ENCODE data around the gene B3GNT5.

The B3GNT5 gene

GRCh38 chr3:183299976-183300375 lies 46.9 kb downstream of the B3GNT5 start:
- H3K4me1 ChIP-seq = no peaks in the 10 kb centered on the region
- H3K27me3 ChIP-seq (ENCODE audit: low read depth) = no peaks in the 10 kb centered on the region
- in situ Hi-C loops (cut with MboI; ENCODE audit: low sequenced_read_pairs) = no loop called here
- no peaks in the 10 kb centered on the region for H3K36me3 ChIP-seq (replicated peaks)
- H3K4me3 ChIP-seq = no peak overlapping the region
- no peaks in the 10 kb centered on the region for H3K9me3 ChIP-seq
- no peak for DNase-seq (ENCODE audit: low spot score in 2 of 2)

GRCh38 chr3:183300996-183301562 lies 48.0 kb downstream of the B3GNT5 start:
- Histone ChIP-seq H3K4me1 (no peaks in the 10 kb centered on the region), H3K27me3 (ENCODE audit: low read depth) (no peaks in the 10 kb centered on the region), H3K9me3 (no peaks in the 10 kb centered on the region), H3K36me3 (replicated peaks) (no peaks in the 10 kb centered on the region), H3K4me3 (no peak overlapping the region)
- in situ Hi-C loops (cut with MboI; ENCODE audit: low sequenced_read_pairs) = no loop called here
- no peak for DNase-seq (ENCODE audit: low spot score in 2 of 2)

- in situ Hi-C loops (cut with MboI; ENCODE audit: low sequenced_read_pairs) = no loop called here
- Histone ChIP-seq H3K4me1 (no peaks in the 10 kb centered on the region), H3K36me3 (replicated peaks) (no peaks in the 10 kb centered on the region), H3K9me3 (no peaks in the 10 kb centered on the region), H3K4me3 (no peak overlapping the region), H3K27me3 (ENCODE audit: low read depth) (no peaks in the 10 kb centered on the region)
- DNase-seq (ENCODE audit: low spot score in 2 of 2) = no peak
Observed at GRCh38 chr3:183301937-183302580, 49.0 kb downstream of the B3GNT5 start.

- Histone ChIP-seq H3K4me1 (no peaks in the 10 kb centered on the region), H3K36me3 (replicated peaks) (no peaks in the 10 kb centered on the region), H3K27me3 (ENCODE audit: low read depth) (no peaks in the 10 kb centered on the region), H3K4me3 (no peak overlapping the region), H3K9me3 (no peaks in the 10 kb centered on the region)
- in situ Hi-C loops (cut with MboI; ENCODE audit: low sequenced_read_pairs) = no loop called here
- no peak for DNase-seq (ENCODE audit: low spot score in 2 of 2)
Observed at GRCh38 chr3:183303690-183304089, 50.6 kb downstream of the B3GNT5 start.

- no peak overlapping the region for H3K4me3 ChIP-seq
- H3K4me1 ChIP-seq = no peaks in the 10 kb centered on the region
- in situ Hi-C loops (cut with MboI; ENCODE audit: low sequenced_read_pairs) = no loop called here
- no peaks in the 10 kb centered on the region for H3K9me3 ChIP-seq
- no peaks in the 10 kb centered on the region for H3K36me3 ChIP-seq (replicated peaks)
- no peak for DNase-seq (ENCODE audit: low spot score in 2 of 2)
- no peaks in the 10 kb centered on the region for H3K27me3 ChIP-seq (ENCODE audit: low read depth)
Observed at GRCh38 chr3:183306798-183307671, 54.0 kb downstream of the B3GNT5 start.

GRCh38 chr3:183307749-183308148 lies 54.7 kb downstream of the B3GNT5 start:
- in situ Hi-C loops (cut with MboI; ENCODE audit: low sequenced_read_pairs) = no loop called here
- Histone ChIP-seq H3K36me3 (replicated peaks) (no peaks in the 10 kb centered on the region), H3K9me3 (no peaks in the 10 kb centered on the region), H3K27me3 (ENCODE audit: low read depth) (no peaks in the 10 kb centered on the region), H3K4me3 (no peak overlapping the region), H3K4me1 (no peaks in the 10 kb centered on the region)
- DNase-seq (ENCODE audit: low spot score in 2 of 2) = no peak

GRCh38 chr3:183308751-183309150 lies 55.7 kb downstream of the B3GNT5 start:
- no peaks in the 10 kb centered on the region for H3K36me3 ChIP-seq (replicated peaks)
- H3K4me3 ChIP-seq = no peak overlapping the region
- in situ Hi-C loops (cut with MboI; ENCODE audit: low sequenced_read_pairs) = no loop called here
- no peaks in the 10 kb centered on the region for H3K9me3 ChIP-seq
- no peak for DNase-seq (ENCODE audit: low spot score in 2 of 2)
- H3K27me3 ChIP-seq (ENCODE audit: low read depth) = no peaks in the 10 kb centered on the region
- no peaks in the 10 kb centered on the region for H3K4me1 ChIP-seq

GRCh38 chr3:183309276-183309675 lies 56.2 kb downstream of the B3GNT5 start:
- in situ Hi-C loops (cut with MboI; ENCODE audit: low sequenced_read_pairs) = no loop called here

GRCh38 chr3:183310936-183311335 lies 57.9 kb downstream of the B3GNT5 start:
- Histone ChIP-seq H3K4me3 (no peak overlapping the region), H3K36me3 (replicated peaks) (no peaks in the 10 kb centered on the region), H3K27me3 (ENCODE audit: low read depth) (no peaks in the 10 kb centered on the region), H3K9me3 (no peaks in the 10 kb centered on the region), H3K4me1 (no peaks in the 10 kb centered on the region)
- DNase-seq (ENCODE audit: low spot score in 2 of 2) = no peak
- in situ Hi-C loops (cut with MboI; ENCODE audit: low sequenced_read_pairs) = no loop called here

More at GRCh38 chr3:183309276-183309675, 56.2 kb downstream of the B3GNT5 start:
- no peaks in the 10 kb centered on the region for H3K36me3 ChIP-seq (replicated peaks)
- no peaks in the 10 kb centered on the region for H3K9me3 ChIP-seq
- no peaks in the 10 kb centered on the region for H3K4me1 ChIP-seq
- no peak overlapping the region for H3K4me3 ChIP-seq
- DNase-seq (ENCODE audit: low spot score in 2 of 2) = no peak
- H3K27me3 ChIP-seq (ENCODE audit: low read depth) = no peaks in the 10 kb centered on the region

- no peaks in the 10 kb centered on the region for H3K36me3 ChIP-seq (replicated peaks)
- H3K9me3 ChIP-seq = no peaks in the 10 kb centered on the region
- H3K4me1 ChIP-seq = no peaks in the 10 kb centered on the region
- no peak for DNase-seq (ENCODE audit: low spot score in 2 of 2)
- H3K4me3 ChIP-seq = no peak overlapping the region
- no peaks in the 10 kb centered on the region for H3K27me3 ChIP-seq (ENCODE audit: low read depth)
- in situ Hi-C loops (cut with MboI; ENCODE audit: low sequenced_read_pairs) = no loop called here
Observed at GRCh38 chr3:183312433-183312832, 59.4 kb downstream of the B3GNT5 start.

- no peaks in the 10 kb centered on the region for H3K27me3 ChIP-seq (ENCODE audit: low read depth)
- no peak overlapping the region for H3K4me3 ChIP-seq
- no peak for DNase-seq (ENCODE audit: low spot score in 2 of 2)
- no peaks in the 10 kb centered on the region for H3K36me3 ChIP-seq (replicated peaks)
- peaks cover 3% of the 10 kb centered on the region for H3K4me1 ChIP-seq
- in situ Hi-C loops (cut with MboI; ENCODE audit: low sequenced_read_pairs) = no loop called here
- no peaks in the 10 kb centered on the region for H3K9me3 ChIP-seq
Observed at GRCh38 chr3:183313351-183313750, 60.3 kb downstream of the B3GNT5 start.

GRCh38 chr3:183313764-183314163 lies 60.7 kb downstream of the B3GNT5 start:
- H3K9me3 ChIP-seq = no peaks in the 10 kb centered on the region
- in situ Hi-C loops (cut with MboI; ENCODE audit: low sequenced_read_pairs) = no loop called here
- no peak overlapping the region for H3K4me3 ChIP-seq
- DNase-seq (ENCODE audit: low spot score in 2 of 2) = no peak
- H3K36me3 ChIP-seq (replicated peaks) = no peaks in the 10 kb centered on the region
- H3K27me3 ChIP-seq (ENCODE audit: low read depth) = no peaks in the 10 kb centered on the region
- H3K4me1 ChIP-seq = peaks cover 7% of the 10 kb centered on the region

- no peak for DNase-seq (ENCODE audit: low spot score in 2 of 2)
- H3K36me3 ChIP-seq (replicated peaks) = no peaks in the 10 kb centered on the region
- peaks cover 11% of the 10 kb centered on the region for H3K4me1 ChIP-seq
- H3K4me3 ChIP-seq = no peak overlapping the region
- H3K27me3 ChIP-seq (ENCODE audit: low read depth) = no peaks in the 10 kb centered on the region
- in situ Hi-C loops (cut with MboI; ENCODE audit: low sequenced_read_pairs) = no loop called here
- no peaks in the 10 kb centered on the region for H3K9me3 ChIP-seq
Observed at GRCh38 chr3:183315739-183316138, 62.7 kb downstream of the B3GNT5 start.

GRCh38 chr3:183317271-183317670 lies 64.2 kb downstream of the B3GNT5 start:
- Histone ChIP-seq H3K4me1 (peaks cover 11% of the 10 kb centered on the region), H3K4me3 (no peak overlapping the region), H3K27me3 (ENCODE audit: low read depth) (no peaks in the 10 kb centered on the region), H3K9me3 (no peaks in the 10 kb centered on the region), H3K36me3 (replicated peaks) (no peaks in the 10 kb centered on the region)
- in situ Hi-C loops (cut with MboI; ENCODE audit: low sequenced_read_pairs) = no loop called here
- no peak for DNase-seq (ENCODE audit: low spot score in 2 of 2)
